Measurements from ENCODE around the gene ABR.

The ABR gene

DNA sequence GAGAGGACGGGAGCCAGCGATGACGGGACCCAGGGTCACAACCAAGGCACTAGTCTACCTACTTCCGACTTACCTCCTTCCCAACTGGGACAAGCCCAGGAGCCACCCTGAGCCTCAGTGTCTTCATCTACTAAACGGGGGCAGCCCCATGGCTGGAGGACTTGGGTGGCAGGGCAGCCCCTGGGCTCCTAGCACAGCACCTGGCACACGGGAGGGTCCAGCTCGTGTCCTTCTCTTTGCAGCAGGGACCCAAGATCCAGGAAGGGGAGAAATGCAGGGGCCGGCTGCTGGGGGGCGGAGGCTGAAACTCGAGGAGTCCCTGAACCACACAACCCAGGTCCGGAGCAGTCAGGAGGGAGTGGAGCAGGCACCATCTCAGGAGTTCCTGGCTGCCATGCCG, 63.2 kb downstream of the ABR start:
- Histone ChIP-seq H3K4me3 (ENCODE audit: severe bottlenecking) (no peak overlapping the region), H3K27me3 (ENCODE audit: insufficient read depth, poor library complexity, severe bottlenecking) (no peaks in the 10 kb centered on the region), H3K9me3 (ENCODE audit: severe bottlenecking) (no peaks in the 10 kb centered on the region), H3K27ac (ENCODE audit: poor library complexity, severe bottlenecking) (no peak overlapping the region), H3K36me3 (ENCODE audit: low read depth) (no peaks in the 10 kb centered on the region), H3K4me1 (ENCODE audit: insufficient read depth, poor library complexity, severe bottlenecking) (peaks cover 21% of the 10 kb centered on the region)
- DNase-seq (ENCODE audit: low spot score) (no peak), ATAC-seq (ENCODE audit: low read depth) (no peak)
- TF ChIP-seq, protein P1, sequence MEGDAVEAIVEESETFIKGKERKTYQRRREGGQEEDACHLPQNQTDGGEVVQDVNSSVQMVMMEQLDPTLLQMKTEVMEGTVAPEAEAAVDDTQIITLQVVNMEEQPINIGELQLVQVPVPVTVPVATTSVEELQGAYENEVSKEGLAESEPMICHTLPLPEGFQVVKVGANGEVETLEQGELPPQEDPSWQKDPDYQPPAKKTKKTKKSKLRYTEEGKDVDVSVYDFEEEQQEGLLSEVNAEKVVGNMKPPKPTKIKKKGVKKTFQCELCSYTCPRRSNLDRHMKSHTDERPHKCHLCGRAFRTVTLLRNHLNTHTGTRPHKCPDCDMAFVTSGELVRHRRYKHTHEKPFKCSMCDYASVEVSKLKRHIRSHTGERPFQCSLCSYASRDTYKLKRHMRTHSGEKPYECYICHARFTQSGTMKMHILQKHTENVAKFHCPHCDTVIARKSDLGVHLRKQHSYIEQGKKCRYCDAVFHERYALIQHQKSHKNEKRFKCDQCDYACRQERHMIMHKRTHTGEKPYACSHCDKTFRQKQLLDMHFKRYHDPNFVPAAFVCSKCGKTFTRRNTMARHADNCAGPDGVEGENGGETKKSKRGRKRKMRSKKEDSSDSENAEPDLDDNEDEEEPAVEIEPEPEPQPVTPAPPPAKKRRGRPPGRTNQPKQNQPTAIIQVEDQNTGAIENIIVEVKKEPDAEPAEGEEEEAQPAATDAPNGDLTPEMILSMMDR (IDR thresholded peaks at IDR 0.05; ENCODE audit: poor library complexity, severe bottlenecking): no peak

DNA sequence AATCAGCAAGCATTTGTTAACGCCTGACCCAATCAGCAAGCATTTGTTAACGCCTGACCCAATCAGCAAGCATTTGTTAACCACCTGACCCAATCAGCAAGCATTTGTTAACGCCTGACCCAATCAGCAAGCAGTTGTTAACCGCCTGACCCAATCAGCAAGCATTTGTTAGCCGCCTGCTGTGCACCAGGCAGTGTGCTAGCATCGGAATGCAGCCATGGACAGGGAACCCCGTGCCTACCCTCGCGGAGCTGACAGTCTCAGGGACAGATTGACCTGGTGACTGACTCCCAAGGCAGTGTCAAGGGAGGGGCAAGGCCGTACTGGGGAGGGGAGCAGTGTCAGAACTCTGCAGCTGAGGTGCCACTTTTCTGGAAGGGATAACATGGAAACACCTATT, 66.9 kb downstream of the ABR start:
- Histone ChIP-seq H3K36me3 (ENCODE audit: low read depth) (no peaks in the 10 kb centered on the region), H3K9me3 (ENCODE audit: severe bottlenecking) (no peaks in the 10 kb centered on the region), H3K4me1 (ENCODE audit: insufficient read depth, poor library complexity, severe bottlenecking) (peaks cover 39% of the 10 kb centered on the region), H3K27ac (ENCODE audit: poor library complexity, severe bottlenecking) (no peak overlapping the region), H3K4me3 (ENCODE audit: severe bottlenecking) (no peak overlapping the region), H3K27me3 (ENCODE audit: insufficient read depth, poor library complexity, severe bottlenecking) (no peaks in the 10 kb centered on the region)
- no peak for ATAC-seq (ENCODE audit: low read depth)
- DNase-seq (ENCODE audit: low spot score): no peak
- TF ChIP-seq, protein P1 (IDR thresholded peaks at IDR 0.05; ENCODE audit: poor library complexity, severe bottlenecking): no peak

DNA sequence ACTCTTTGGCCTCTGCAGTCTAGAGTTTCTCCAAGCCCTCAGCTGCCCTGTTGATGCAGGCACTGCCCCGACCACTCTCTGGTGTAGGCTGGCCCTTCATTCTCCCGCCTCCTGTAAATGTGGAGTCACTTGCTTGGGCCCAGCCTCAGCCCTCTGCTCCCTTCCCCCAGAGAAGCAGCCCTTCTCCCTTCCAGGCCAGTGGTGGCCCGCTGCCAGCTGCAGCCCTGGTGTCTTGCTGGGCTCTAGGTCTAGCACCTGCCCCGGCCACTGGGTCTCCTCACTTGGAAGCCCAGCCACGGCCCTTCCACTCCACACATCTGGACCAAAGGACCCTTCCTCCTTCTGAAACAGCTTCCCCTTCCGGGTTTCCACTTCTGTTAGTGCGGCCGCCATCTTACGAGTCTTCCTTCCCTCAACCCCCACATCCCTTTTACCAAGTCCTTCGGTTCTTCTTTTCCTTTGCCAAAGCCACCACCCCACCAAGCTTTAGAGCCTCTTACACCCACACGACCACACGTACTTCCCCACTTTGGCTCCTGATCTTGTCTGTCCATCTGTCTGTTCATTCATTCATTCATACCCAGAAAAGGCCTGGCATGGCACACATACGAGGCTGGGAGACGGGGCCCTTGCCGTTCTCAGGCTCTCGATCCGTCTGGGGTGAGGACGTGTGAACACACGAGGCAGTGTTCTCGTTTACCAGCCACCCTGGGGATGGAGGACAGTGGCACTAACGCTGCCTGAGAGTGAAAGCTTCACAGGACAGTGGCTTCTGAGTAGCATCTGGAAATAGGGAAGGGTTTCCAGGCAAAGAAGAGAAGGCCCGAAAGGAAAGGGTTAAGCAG, 68.0 kb downstream of the ABR start:
- Histone ChIP-seq H3K4me1 (ENCODE audit: insufficient read depth, poor library complexity, severe bottlenecking) (peaks cover 43% of the 10 kb centered on the region), H3K27ac (ENCODE audit: poor library complexity, severe bottlenecking) (peak overlapping the region; percentile 86), H3K36me3 (ENCODE audit: low read depth) (no peaks in the 10 kb centered on the region), H3K27me3 (ENCODE audit: insufficient read depth, poor library complexity, severe bottlenecking) (no peaks in the 10 kb centered on the region), H3K9me3 (ENCODE audit: severe bottlenecking) (no peaks in the 10 kb centered on the region), H3K4me3 (ENCODE audit: severe bottlenecking) (no peak overlapping the region)
- TF ChIP-seq, protein P1 (IDR thresholded peaks at IDR 0.05; ENCODE audit: poor library complexity, severe bottlenecking): no peak
- ATAC-seq (ENCODE audit: low read depth): peak; percentile 9
- no peak for DNase-seq (ENCODE audit: low spot score)

DNA sequence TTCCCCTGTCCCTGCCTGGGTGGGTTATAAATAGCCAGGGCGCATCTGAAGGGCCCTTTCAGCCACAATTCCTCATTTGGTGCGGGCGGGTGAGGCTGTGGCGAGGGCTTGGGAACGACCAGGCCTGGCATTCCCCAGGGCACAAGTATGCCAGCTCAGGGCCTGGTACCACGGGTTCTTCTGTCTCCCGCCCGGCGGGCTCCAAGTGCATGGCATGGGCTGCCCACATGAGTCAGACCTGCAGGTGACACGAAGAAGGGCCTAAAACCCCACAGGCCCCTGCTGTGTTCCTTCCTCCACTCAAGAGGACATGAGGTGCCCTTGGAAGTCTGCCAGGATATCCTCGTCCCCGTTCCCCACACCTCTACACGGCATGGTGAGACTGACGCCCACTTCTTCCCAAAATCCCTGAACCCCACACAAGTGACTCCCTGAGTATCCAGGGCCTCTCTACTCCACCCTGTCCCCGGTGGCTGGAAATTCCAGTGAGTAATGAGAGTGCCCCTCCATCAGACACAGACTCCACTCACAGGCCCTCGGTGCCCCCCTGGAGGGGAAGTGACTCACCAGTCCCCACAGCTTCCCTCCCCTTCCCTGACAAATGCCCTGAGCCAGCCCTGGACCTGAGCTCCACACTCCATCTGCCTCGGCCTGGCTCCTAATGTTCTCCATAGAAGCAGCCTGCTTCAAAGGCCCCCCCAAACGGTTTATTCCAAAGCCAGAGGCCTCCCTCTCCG, 68.8 kb downstream of the ABR start:
- ATAC-seq (ENCODE audit: low read depth): peak; percentile 48

More for the DNA sequence above, 68.8 kb downstream of the ABR start:
- peak; percentile 90 for DNase-seq (ENCODE audit: low spot score)
- no peaks in the 10 kb centered on the region for H3K9me3 ChIP-seq (ENCODE audit: severe bottlenecking)
- peak overlapping the region; percentile 86 for H3K27ac ChIP-seq (ENCODE audit: poor library complexity, severe bottlenecking)
- H3K27me3 ChIP-seq (ENCODE audit: insufficient read depth, poor library complexity, severe bottlenecking): no peaks in the 10 kb centered on the region
- H3K36me3 ChIP-seq (ENCODE audit: low read depth): no peaks in the 10 kb centered on the region
- no peak overlapping the region for H3K4me3 ChIP-seq (ENCODE audit: severe bottlenecking)
- H3K4me1 ChIP-seq (ENCODE audit: insufficient read depth, poor library complexity, severe bottlenecking): peaks cover 42% of the 10 kb centered on the region
- TF ChIP-seq, protein P1 (IDR thresholded peaks at IDR 0.05; ENCODE audit: poor library complexity, severe bottlenecking): no peak
